ENCODE measurements around the gene NXN.

DNA sequence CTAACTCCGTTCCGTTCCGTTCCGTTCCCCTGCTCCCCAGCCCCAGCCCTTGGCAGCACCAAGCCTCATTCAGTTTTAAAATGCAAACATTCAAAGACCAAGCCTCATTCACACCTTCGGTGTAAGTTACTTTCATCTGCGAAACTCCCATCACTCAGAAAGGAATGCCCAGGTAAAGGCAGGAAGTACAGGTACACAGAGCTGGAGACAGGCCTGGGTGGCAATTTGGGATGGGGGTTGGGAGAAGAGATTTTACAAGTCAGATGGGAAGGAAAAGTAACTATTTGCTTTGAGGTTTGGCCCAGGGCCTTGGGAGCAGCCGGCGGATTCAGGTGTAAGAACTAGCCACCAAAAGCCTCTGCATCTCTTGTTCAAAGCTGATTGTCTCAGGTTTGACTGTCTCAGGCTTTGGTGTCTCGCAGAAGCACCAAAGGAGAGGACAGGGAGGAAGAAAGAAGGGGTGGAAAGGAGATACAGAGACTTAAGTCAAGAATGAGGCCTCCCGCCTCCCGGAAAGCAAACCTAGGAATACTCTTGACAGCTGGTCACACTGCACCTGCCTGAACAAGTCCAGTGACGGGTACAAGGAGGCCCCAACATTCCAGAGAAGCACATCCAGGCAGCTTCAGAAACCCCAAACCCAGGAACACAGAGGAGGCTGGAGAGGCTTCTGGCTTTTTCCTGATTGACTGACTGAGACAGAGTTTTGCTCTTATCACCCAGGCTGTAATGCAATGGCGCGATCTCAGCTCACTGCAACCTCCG is 54.7 kb downstream of the NXN start:
- no peak for TF ChIP-seq ZNF274 (IDR thresholded peaks at IDR 0.05; ENCODE audit: low read depth, low read length)
- TF ChIP-seq YY1 (IDR thresholded peaks at IDR 0.05; ENCODE audit: insufficient read depth, insufficient read length): no peak
- TF ChIP-seq SUZ12 (IDR thresholded peaks at IDR 0.05; ENCODE audit: extremely low read depth, insufficient read depth, insufficient read length): no peak

All from NT2/D1 (cell line).